GM21717 (cell line): ENCODE results near the gene FURIN.
A peak's percentile ranks its signal among the peaks of the same experiment; 100 is the strongest.
"Not testable (repeated sequence)": the region's sequence is repeated elsewhere in the genome, so short reads cannot be mapped to it uniquely, and the experiment has no call there.

Source experiments
- ATAC-seq: cut with Tn5 transposase; IDR thresholded peaks from one replicate; pipeline ENCODE4 v1.9.1; 2021; ENCODE audit warnings: mild to moderate bottlenecking, moderate library complexity; ENCODE audit not compliant: unreplicated experiment

FURIN gene

GRCh38 chr15:90840954-90841353, 27.4 kb upstream of the FURIN start:
- no peak for ATAC-seq

GRCh38 chr15:90844696-90845095, 23.7 kb upstream of the FURIN start:
- no peak for ATAC-seq

- ATAC-seq: peak; percentile 82
Observed at GRCh38 chr15:90845201-90845949, 23.0 kb upstream of the FURIN start.

GRCh38 chr15:90849424-90849823, 19.0 kb upstream of the FURIN start:
- ATAC-seq: not testable (repeated sequence)

- ATAC-seq: no peak
Observed at GRCh38 chr15:90851114-90851513, 17.3 kb upstream of the FURIN start.

GRCh38 chr15:90851940-90852339, 16.4 kb upstream of the FURIN start:
- no peak for ATAC-seq

- ATAC-seq: no peak
Observed at GRCh38 chr15:90855139-90855538, 13.2 kb upstream of the FURIN start.

GRCh38 chr15:90857337-90857736, 11.1 kb upstream of the FURIN start:
- no peak for ATAC-seq

- no peak for ATAC-seq
Observed at GRCh38 chr15:90857883-90858443, 10.4 kb upstream of the FURIN start.

GRCh38 chr15:90859234-90860131, 8.9 kb upstream of the FURIN start:
- no peak for ATAC-seq

GRCh38 chr15:90860450-90860849, 7.9 kb upstream of the FURIN start:
- ATAC-seq: no peak

- ATAC-seq: no peak
Observed at GRCh38 chr15:90860942-90861675, 7.3 kb upstream of the FURIN start.

- no peak for ATAC-seq
Observed at GRCh38 chr15:90862487-90862886, 5.9 kb upstream of the FURIN start.

GRCh38 chr15:90862964-90863778, 5.2 kb upstream of the FURIN start:
- no peak for ATAC-seq

- no peak for ATAC-seq
Observed at GRCh38 chr15:90863987-90864386, 4.4 kb upstream of the FURIN start.

- no peak for ATAC-seq
Observed at GRCh38 chr15:90864507-90864906, 3.9 kb upstream of the FURIN start.

- ATAC-seq: no peak
Observed at GRCh38 chr15:90865702-90866101, 2.7 kb upstream of the FURIN start.

- ATAC-seq: no peak
Observed at GRCh38 chr15:90866161-90866715, 2.1 kb upstream of the FURIN start.

- ATAC-seq: no peak
Observed at GRCh38 chr15:90866800-90867199, 1.6 kb upstream of the FURIN start.

GRCh38 chr15:90869140-90869541, 753 bp downstream of the FURIN start:
- ATAC-seq: no peak
